ENCODE data around the gene TNFRSF8. TPM values are rescaled to one million over a fixed set of nuclear protein-coding genes. Genes with fewer than 3 reads are reported as not detected.

Gene TNFRSF8
- total RNA-seq, 1 donor from 2014 or later = 54.5 TPM

GRCh38 chr1:12184008-12184681 is 121.0 kb downstream of the TNFRSF8 start:
- intact Hi-C loops (cut with micrococcal nuclease) = no loop called here

- intact Hi-C loops (cut with micrococcal nuclease) = no loop called here
Measured at GRCh38 chr1:12185036-12185917, 122.2 kb downstream of the TNFRSF8 start.

- intact Hi-C loops (cut with micrococcal nuclease) = no loop called here
Measured at GRCh38 chr1:12185918-12186678, 123.0 kb downstream of the TNFRSF8 start.

GRCh38 chr1:12186679-12186985 is 123.5 kb downstream of the TNFRSF8 start:
- intact Hi-C loops (cut with micrococcal nuclease) = no loop called here

GRCh38 chr1:12188115-12188514 is 125.0 kb downstream of the TNFRSF8 start:
- intact Hi-C loops (cut with micrococcal nuclease) = no loop called here

- intact Hi-C loops (cut with micrococcal nuclease) = no loop called here
Measured at GRCh38 chr1:12188657-12189327, 125.7 kb downstream of the TNFRSF8 start.

GRCh38 chr1:12189328-12189682 is 126.2 kb downstream of the TNFRSF8 start:
- intact Hi-C loops (cut with micrococcal nuclease) = no loop called here

- intact Hi-C loops (cut with micrococcal nuclease) = no loop called here
Measured at GRCh38 chr1:12191242-12192032, 128.3 kb downstream of the TNFRSF8 start.

Other genes starting within 250 kb of the TNFRSF8 start
- gene NPPA, start 215.5 kb upstream of the TNFRSF8 start, total RNA-seq = not detected in 2 replicates
- gene NPPB, start 204.4 kb upstream of the TNFRSF8 start, total RNA-seq = not detected in 2 replicates
- 40.9 and 41.5 TPM in 2 replicates for gene KIAA2013, start 136.9 kb upstream of the TNFRSF8 start, total RNA-seq
- 27.0 and 27.7 TPM in 2 replicates for gene PLOD1, start 128.6 kb upstream of the TNFRSF8 start, total RNA-seq
- gene MFN2, start 82.9 kb upstream of the TNFRSF8 start, total RNA-seq = 63.3 and 63.4 TPM in 2 replicates
- gene MIIP, start 43.8 kb upstream of the TNFRSF8 start, total RNA-seq = 109 and 110 TPM in 2 replicates
- gene TNFRSF1B, start 103.7 kb downstream of the TNFRSF8 start, total RNA-seq = 300 and 315 TPM in 2 replicates
- 38.6 and 42.0 TPM in 2 replicates for gene VPS13D, start 166.7 kb downstream of the TNFRSF8 start, total RNA-seq

Measured in T-helper 1 cell treated with Interleukin-12 subunit alpha and Interleukin-12 subunit beta and Interleukin-4 antibody, amounts not matched to agents 30 ng/mL and 1 ng/mL, for 36 hours (primary cell).